ENCODE data around the gene LRMDA.

DNA sequence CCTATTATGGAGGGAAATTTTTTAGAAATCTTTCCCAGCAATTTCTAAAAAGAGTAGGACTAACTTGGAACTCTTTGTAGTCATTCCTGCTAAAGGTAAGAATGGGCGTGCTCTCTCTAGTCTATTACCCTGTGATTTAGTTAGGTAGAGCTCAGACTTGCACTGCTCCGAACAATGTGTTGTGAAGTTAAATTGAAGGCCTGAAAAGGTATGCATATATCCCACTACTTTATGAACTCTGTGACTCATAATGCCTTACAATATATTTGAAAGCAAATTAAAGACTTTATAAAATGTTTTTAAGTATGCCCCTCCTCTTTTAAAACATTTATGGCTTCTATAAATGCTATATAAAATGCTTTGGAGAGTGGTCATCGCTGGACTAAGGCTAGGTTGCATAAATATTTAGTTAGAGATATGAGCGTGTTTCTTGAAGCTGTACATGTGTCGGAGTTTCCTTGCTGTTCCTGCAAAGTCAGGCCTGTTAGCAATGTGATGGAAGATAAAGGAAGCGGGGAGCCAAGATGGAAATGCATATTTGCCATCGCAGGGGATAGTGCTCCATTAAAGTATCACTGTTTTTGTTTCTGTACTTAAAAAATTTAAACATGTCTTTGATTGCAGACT lies 761.4 kb downstream of the LRMDA start:
- TF ChIP-seq, protein P1, sequence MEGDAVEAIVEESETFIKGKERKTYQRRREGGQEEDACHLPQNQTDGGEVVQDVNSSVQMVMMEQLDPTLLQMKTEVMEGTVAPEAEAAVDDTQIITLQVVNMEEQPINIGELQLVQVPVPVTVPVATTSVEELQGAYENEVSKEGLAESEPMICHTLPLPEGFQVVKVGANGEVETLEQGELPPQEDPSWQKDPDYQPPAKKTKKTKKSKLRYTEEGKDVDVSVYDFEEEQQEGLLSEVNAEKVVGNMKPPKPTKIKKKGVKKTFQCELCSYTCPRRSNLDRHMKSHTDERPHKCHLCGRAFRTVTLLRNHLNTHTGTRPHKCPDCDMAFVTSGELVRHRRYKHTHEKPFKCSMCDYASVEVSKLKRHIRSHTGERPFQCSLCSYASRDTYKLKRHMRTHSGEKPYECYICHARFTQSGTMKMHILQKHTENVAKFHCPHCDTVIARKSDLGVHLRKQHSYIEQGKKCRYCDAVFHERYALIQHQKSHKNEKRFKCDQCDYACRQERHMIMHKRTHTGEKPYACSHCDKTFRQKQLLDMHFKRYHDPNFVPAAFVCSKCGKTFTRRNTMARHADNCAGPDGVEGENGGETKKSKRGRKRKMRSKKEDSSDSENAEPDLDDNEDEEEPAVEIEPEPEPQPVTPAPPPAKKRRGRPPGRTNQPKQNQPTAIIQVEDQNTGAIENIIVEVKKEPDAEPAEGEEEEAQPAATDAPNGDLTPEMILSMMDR (optimal IDR thresholded peaks at IDR 0.05 in 1 of 3, IDR thresholded peaks at IDR 0.05 in 1 of 3, conservative IDR thresholded peaks at IDR 0.05 in 1 of 3; ENCODE audit: extremely low read depth in 1 of 3, insufficient read depth in 2 of 3, low read length in 3 of 3): no peak
- TF ChIP-seq EZH2 (IDR thresholded peaks at IDR 0.05; ENCODE audit: low read length): no peak

Data from keratinocyte (primary cell).